Nephron progenitor cell (in vitro differentiated cells): ENCODE measurements around the gene ARID5B.
A peak's percentile ranks its signal among the peaks of the same experiment; 100 is the strongest.

Experiments used
- DNase-seq: peaks from one replicate; pipeline ENCODE4 v3.0.0; 2021
- H3K27ac Mint-ChIP-seq: 2 replicates; pipeline ENCODE4 v1.8.0; 2021; ENCODE audit warnings: mild to moderate bottlenecking, moderate library complexity, mixed read lengths
- H3K27me3 Mint-ChIP-seq: 2 replicates; pipeline ENCODE4 v1.8.0; 2021; ENCODE audit warnings: mild to moderate bottlenecking, low read depth, mixed read lengths; ENCODE audit not compliant: poor library complexity
- H3K36me3 Mint-ChIP-seq: 2 replicates; pipeline ENCODE4 v1.8.0; 2021; ENCODE audit warnings: low read depth, mixed read lengths
- H3K4me1 Mint-ChIP-seq: 2 replicates; pipeline ENCODE4 v1.8.0; 2021; ENCODE audit warnings: mixed read lengths
- H3K4me3 Mint-ChIP-seq: 2 replicates; pipeline ENCODE4 v1.8.0; 2021; ENCODE audit warnings: mild to moderate bottlenecking, moderate library complexity, mixed read lengths
- H3K9me3 Mint-ChIP-seq: 2 replicates; pipeline ENCODE4 v1.8.0; 2021; ENCODE audit warnings: mild to moderate bottlenecking, moderate library complexity, mixed read lengths
- TF ChIP-seq, protein P1 (sequence below): fragments of 200-600 bp; sonication (generic); IDR thresholded peaks from 2 replicates; pipeline ENCODE4 v1.5.0; 2021; ENCODE audit warnings: antibody characterized with exemption

Gene ARID5B

DNA sequence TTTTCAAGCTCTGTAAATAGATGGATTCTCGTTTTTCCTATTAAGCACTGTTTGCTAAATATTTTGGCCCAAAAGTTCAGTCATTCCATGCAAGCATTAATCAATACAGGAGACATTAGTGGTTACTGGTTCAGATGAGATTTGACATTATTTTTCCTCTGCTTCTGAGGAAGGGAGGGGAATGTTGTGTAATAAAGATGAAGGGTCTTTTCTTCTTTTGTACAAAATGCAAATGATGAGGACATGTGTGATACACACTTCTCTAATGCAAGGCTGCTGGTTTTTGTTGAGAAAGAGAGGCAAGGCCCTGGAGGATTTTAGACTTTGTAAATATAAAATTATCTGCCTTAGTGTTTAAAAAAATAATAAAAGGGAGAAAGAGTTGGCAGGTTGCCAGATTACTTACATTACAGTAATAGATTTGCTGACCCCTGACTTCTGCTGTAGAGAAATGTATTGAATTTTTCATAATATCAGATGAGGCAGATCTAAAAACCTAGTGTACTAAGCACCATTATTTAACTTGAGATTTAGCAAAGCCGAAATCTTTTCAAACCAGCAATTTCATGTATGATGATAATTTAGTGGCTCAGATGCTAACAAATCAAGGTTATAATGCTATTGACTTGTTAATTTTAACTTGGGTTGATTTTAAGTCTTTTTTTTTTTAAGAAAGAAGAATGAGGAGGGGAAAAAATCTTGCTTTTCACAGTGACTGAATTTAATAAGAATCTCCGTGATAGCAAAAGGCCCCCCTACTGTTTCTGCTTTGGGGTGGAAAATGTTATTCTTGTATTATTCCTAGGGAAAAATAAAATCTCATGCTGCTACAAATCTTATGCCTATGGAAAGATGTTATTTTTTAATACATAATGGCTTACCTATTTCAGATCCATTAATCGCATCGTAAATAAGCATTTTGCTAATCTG is 180.1 kb downstream of the ARID5B start:
- TF ChIP-seq, protein P1, sequence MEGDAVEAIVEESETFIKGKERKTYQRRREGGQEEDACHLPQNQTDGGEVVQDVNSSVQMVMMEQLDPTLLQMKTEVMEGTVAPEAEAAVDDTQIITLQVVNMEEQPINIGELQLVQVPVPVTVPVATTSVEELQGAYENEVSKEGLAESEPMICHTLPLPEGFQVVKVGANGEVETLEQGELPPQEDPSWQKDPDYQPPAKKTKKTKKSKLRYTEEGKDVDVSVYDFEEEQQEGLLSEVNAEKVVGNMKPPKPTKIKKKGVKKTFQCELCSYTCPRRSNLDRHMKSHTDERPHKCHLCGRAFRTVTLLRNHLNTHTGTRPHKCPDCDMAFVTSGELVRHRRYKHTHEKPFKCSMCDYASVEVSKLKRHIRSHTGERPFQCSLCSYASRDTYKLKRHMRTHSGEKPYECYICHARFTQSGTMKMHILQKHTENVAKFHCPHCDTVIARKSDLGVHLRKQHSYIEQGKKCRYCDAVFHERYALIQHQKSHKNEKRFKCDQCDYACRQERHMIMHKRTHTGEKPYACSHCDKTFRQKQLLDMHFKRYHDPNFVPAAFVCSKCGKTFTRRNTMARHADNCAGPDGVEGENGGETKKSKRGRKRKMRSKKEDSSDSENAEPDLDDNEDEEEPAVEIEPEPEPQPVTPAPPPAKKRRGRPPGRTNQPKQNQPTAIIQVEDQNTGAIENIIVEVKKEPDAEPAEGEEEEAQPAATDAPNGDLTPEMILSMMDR, result no peak
- Mint-ChIP-seq H3K9me3 (no peaks in the 10 kb centered on the region), H3K27ac (peak overlapping the region; percentile 99), H3K4me1 (peaks cover 42% of the 10 kb centered on the region), H3K27me3 (no peaks in the 10 kb centered on the region), H3K4me3 (no peak overlapping the region), H3K36me3 (peaks cover 58% of the 10 kb centered on the region)
- DNase-seq, result no peak

DNA sequence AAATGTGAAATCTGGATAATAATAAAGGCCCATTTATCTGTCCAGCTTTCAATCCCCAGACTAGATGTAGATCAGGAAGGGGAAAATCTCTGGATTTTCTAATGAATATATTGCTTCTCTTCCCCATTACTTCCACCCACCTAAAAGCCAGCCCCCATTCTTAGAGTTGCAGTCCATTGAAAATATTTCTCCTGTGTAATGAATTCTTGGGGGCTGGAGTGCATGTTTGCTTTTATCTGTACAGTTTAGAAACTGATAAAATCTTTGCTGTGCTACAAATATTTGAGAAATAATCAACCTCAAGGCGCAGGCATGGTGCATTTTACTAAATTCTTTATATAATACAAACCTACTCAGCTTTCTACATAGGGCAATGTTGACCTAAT is 180.8 kb downstream of the ARID5B start:
- Mint-ChIP-seq H3K27me3 (no peaks in the 10 kb centered on the region), H3K36me3 (peaks cover 56% of the 10 kb centered on the region), H3K27ac (peak overlapping the region; percentile 99), H3K9me3 (no peaks in the 10 kb centered on the region), H3K4me1 (peaks cover 42% of the 10 kb centered on the region), H3K4me3 (no peak overlapping the region)
- DNase-seq, result no peak
- TF ChIP-seq, protein P1, result no peak

DNA sequence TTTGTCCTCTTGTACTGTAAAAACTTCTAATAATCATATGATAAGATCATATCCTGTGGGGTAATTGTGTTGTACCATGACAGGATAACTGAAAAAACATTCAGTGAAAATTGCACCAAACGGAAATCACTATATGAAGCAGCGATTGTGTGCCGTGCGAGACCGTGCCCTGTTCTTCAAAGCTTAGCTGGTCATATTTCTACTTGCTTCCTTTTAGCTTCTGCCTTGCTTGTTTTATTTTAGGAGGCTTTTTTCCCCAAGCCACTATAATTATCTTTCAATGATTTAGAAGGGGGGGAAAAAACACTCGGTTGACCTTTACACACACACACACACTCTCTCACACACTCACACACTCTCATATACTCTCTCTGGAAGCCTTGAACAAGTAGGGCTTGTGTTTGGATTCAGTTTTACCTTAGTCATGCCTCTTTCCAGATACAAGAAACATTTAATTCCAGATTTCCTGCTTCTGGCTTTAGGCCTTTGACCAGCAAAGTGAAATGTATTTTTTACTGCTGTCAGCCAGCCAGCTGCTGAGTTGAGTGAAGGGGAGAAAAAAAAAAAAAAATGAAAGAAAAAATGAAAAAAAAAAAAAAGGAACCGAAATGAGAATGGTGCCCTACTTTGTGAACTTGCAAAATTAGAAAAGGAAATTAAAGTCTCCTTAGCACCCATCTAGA is 181.4 kb downstream of the ARID5B start:
- TF ChIP-seq, protein P1, result no peak
- Mint-ChIP-seq H3K27ac (peak overlapping the region; percentile 99), H3K9me3 (no peaks in the 10 kb centered on the region), H3K36me3 (peaks cover 56% of the 10 kb centered on the region), H3K4me1 (peaks cover 42% of the 10 kb centered on the region), H3K27me3 (no peaks in the 10 kb centered on the region), H3K4me3 (peak overlapping the region; percentile 51)
- DNase-seq, result no peak

DNA sequence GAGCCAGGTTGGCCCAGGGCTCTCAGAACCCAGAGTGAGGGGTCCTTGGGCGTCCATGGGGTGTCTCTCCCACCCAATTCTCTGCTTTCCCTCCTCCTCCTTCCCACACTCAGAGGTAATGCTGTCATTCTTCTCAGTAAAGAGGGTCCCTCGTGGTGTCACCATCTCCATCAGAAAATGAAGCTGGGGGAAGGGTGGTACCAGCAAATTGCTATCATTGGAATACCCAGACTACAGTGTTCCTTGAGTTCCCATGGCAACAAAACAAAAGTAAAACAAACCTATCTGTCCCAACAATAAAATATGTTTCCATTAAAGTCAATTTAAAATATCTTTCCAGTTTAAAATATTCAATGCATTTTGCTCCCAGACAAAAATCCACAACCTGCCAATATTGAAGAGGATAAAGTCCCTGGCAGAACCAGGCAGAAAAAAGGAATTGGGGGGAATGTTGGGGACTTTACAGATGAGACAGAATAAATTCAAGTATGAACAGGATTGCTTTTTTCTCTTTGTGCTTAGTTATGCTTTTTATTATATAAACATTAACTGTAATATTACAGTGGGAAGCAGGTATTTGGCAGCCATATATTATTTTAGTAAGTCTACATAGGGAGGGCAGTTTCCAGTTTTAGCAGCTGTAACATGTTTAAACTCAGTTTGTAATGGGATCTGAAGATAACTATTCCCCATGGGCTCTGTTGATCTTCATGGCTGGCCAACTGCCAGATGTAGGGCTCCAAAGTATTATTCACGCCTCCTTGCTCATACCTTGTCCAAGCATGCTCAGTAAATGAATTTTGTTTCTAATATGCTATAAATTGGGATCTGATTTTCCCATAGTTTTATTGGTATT is 182.1 kb downstream of the ARID5B start:
- H3K27me3 Mint-ChIP-seq, result no peaks in the 10 kb centered on the region
- H3K27ac Mint-ChIP-seq, result peak overlapping the region; percentile 99
- peaks cover 42% of the 10 kb centered on the region for H3K4me1 Mint-ChIP-seq
- no peaks in the 10 kb centered on the region for H3K9me3 Mint-ChIP-seq
- no peak for DNase-seq
- peak overlapping the region; percentile 32 for H3K4me3 Mint-ChIP-seq
- TF ChIP-seq, protein P1, result no peak
- peaks cover 57% of the 10 kb centered on the region for H3K36me3 Mint-ChIP-seq

DNA sequence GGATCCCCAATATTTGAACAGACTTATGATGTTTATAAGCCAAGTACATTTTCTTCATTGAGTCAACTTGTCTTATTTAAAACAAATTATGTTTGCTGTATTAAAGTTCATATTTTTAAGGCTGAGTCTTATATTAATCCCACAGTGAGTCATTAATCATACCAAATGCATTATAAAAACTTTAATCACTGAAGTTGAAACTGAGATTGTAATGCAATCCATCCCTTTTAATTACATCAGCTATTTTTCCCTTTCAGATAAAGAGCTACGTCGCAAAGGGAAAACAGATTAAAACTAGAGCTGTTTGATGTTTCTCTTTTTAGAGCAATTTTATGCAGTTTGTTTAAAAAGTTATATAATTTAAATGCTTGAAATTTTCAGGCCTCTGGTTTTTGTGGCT is 183.0 kb downstream of the ARID5B start:
- TF ChIP-seq, protein P1, result no peak
- H3K4me3 Mint-ChIP-seq, result no peak overlapping the region
- peaks cover 42% of the 10 kb centered on the region for H3K4me1 Mint-ChIP-seq
- no peaks in the 10 kb centered on the region for H3K27me3 Mint-ChIP-seq
- H3K9me3 Mint-ChIP-seq, result no peaks in the 10 kb centered on the region
- H3K27ac Mint-ChIP-seq, result no peak overlapping the region
- no peak for DNase-seq
- peaks cover 58% of the 10 kb centered on the region for H3K36me3 Mint-ChIP-seq
